GM19372 (cell line): ENCODE measurements around the gene ANKS6.

Experiments used
- ATAC-seq: cut with Tn5 transposase; IDR thresholded peaks from one replicate; pipeline ENCODE4 v1.9.1; 2021; ENCODE audit warnings: mild to moderate bottlenecking, low read depth, moderate library complexity; ENCODE audit not compliant: unreplicated experiment

Gene ANKS6

DNA sequence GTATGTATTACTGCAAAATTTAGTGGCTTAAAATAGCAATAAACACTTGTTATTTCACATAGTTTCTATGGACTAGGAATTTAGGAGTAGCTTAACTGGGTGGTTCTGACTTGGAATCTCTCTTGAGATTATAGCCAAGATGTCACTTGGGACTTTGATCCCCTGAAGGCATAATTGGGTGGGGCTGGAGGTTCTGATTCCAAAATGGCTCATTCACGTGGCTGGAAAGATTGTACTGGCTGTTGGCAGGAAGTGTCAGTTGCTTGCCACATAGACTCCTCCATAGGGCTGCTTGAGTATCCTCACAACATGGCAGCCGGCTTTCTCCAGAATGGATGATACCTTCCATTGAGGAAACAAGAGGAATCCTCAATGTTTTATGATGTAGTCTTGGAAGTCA, 22.4 kb upstream of the ANKS6 start:
- no peak for ATAC-seq

DNA sequence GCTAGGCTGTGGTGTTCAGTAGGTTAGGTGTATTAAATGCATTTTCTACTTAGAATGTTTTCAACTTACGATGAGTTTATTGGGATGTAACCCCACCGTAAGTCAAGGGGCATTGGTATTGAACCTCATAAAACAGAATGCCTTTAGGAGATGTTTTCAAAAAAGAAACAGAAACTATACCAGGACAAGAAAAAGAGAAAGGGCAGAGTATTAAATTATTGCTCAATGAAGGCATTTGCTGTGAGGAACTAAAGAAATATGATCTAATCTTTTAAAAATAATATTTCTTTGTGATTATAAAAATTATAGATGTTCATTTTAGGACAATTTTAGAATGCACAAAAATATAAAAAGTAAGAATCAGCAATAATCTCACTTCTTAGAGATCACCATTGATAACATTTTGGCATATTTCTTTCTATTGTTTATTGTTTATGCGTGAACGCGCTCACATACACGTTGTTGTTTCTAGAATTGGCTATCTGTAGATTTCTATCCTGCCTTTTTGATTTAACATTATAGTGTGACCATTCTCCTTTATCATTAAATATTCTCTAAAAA, 19.1 kb upstream of the ANKS6 start:
- ATAC-seq: no peak

DNA sequence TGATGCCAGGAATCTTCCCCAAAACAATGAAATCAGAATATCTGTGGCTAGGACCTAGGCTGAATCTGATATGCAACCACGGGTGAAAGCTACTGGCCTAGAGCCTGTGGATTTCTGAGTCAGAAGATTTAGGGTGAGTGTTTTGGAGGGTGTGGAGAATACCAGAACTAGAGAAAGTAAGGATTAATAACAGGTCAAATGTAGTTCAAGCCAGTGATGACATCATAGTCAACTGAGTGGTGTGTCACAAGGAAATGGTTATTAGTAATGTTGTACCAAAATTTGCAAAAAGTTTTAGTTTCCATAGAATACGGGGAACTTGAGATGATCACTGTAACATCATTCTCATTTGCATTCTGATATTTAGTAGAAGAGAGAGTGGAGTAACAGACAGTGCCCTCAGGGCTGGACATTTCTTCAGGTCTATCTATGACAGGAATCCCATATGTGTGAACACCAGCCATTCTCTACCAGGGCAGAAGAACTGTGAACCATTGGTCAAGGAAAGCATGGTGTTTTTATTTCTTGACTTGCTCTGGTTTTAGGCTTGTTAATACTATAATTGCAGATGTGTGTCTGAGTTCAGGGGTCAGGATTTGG, 14.8 kb upstream of the ANKS6 start:
- no peak for ATAC-seq

DNA sequence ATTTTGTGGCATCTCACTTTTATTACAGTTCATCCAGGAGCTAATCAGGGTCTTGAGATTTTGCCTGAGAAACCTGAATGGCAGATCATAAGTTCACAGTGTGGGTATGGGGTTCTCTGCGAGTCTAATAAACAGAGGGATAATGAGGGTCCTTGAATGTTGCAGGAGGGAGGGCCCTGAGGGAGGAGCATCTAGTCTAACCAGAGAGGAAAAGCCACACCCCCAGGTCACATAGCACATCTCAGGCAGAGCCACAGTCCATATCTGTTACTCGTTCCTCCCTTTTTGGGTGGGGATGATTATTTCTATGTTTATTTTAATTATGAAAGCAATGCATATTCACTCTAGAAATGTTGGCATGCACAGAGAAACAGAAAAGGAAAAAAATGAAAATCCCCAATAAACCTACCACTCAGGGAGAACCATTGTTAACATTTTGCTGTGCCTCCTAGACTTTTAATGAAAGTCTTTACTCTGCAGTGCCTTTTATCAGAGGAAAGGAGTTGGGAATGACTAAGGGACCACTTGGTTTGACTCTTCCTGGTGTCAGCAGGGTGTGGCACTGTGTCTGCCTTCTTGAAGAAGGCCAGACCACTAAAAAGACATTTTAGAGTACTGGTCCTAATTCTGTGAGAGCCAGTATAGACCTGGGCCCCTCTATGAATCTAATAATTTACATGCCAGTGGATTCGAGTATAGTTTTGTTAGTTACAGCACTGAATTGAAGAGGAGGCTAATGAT, 13.9 kb upstream of the ANKS6 start:
- ATAC-seq: no peak

DNA sequence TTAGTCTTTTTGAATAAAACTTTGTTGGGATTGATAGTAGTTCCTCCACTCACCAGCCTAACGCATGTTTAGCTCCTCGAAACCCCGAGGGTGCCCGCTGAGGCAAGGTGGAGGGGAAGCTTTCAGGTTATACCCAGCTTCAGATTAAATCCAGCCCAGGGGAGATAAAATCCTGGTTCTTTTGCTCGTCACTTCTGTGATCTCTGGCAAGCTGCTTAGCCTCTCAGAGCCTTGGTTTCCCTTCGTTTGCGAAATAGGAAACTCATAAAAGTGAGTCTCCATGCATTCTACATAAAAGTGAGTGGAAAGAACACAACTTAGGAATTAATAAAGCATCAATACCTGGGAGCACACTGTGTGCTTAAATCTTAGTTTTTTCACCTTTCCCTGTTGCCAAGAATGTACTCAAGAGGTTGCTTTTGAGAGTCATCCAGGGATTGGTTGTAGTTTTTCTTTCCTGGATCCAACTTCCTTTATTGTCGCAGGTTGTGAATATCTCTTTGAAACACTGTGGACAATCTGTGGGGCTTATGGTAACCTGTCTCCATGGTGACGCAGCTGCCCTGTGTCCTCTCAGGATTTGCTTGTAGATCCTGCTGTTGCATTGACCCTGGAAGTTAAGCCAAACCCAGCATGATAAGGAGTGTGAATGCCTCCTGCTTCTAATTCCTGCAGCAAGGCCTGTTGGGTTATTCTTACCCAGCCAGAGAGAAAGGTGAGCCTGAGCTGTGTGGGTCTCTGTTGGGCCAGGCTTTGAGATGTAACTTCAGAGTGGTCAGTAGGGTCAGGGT, 13.2 kb upstream of the ANKS6 start:
- no peak for ATAC-seq

DNA sequence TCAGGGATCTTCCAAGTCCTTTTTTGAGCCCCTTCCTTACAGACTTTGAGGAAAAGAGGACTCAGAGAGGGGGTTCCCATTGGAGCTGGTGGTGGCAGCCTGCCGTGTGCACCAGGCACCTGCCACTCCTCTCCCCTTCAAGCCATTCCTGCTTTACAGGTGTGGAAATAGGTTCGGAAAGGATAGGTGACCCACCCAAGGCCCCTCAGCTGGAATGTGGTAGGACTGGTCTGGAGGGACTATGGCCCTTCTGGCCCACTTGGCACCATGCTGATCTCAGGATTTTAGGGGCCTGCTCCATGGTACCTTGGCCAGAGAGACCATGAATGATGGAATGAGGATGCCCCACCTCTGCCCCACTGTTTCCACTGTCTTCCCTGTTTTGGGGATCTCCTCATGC, 12.5 kb upstream of the ANKS6 start:
- no peak for ATAC-seq

DNA sequence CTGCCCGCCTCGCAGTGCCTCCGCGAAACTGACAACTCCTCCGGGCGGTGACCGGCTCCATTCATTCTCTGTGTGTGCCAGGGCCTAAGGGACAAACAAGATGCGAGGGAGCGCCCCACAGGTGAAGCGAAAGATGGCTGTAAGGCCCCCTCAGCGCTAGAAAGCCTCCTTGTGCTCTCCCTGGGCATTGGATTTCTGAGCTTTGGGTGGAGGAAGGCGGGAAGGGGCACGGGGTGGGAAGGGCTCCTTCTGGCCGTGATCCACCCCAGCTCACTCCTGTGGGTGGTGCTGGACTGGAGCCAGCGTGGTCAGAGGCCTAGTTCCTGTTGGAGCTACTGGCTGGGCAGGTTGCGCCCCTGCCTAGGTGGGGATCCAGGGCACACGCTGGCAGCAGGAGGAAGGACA, 12.1 kb upstream of the ANKS6 start:
- ATAC-seq: no peak

DNA sequence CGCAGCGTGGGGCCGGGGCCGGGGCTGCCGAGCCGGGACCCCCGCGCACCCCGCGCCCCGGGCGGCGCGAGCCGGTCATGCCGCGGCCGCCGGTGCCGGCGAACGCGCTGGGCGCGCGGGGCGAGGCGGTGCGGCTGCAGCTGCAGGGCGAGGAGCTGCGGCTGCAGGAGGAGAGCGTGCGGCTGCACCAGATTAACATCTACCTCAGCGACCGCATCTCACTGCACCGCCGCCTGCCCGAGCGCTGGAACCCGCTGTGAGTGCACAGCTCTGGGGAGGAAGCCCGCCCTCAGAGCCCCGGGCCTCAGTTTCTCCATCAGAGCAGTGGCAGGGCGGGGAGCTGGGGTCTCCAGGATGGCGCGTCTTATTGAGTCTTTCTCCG, 11.4 kb upstream of the ANKS6 start:
- peak; percentile 38 for ATAC-seq

DNA sequence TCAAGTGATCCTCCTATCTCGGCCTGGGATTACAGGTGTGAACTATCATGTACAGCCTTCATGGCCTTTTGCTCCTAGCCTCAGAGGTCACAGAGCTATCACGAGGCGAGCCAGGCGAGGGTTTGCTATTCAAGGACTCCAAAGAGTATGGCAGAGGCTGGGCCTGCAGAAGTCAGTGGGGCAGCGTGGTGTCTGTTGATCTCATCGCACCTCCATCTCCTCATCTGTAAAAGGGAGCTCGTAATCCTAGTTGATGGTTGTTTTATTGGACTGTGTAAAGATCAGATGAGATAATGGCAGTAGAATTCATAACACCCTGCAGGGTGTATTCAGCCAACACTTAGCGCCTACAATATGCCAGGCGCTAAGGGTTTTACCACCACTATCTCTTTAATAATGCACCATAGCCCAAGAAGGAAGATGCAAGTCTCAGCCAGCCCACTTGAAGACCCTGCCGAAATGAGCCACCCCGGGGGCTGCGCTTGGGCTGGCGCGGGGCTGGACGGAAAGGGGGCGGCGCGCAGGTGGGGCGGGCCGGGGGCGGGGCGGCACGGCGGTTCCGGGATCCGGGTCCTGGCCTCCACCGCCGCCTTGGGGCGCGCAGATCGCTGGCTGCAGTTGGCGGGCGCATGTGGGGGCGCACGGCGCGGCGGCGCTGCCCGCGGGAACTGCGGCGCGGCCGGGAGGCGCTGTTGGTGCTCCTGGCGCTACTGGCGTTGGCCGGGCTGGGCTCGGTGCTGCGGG, 10.9 kb upstream of the ANKS6 start, which contains the start of gene GALNT12:
TSS of gene GALNT12 (plus strand) at position 601 of the 744 bp plus-strand sequence. CDS start at position 630, 29 bp downstream.
- peak; percentile 66 for ATAC-seq

DNA sequence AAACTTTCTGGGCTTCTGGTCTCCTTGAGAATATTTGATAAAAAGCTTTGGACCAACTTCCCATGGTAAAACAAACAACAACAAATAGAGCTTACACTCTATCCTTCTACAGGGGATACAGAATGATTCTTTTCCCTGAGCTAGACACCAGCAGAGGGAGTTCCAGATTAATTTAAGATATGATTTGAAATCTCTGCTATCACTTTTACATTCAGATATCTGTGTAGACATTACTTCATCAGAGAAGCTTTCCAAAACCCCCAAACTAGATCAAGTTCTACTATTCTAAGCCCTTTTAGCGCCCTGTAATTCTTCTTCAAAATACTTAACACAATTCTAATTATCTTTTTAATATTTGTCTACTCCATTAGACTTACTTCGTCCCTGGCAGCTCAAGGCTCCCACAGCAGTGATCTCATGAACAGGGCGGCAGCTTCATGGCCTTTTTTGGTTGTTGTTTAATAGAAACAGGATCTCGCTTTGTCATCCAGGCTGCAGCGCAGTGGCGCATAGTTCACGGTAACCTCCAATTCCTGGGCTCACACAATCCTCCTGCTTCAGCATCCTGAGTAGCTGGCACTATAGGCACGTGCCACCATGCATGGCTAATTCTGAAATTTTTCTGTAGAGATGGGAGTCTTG, 10.2 kb upstream of the ANKS6 start:
- ATAC-seq: no peak

DNA sequence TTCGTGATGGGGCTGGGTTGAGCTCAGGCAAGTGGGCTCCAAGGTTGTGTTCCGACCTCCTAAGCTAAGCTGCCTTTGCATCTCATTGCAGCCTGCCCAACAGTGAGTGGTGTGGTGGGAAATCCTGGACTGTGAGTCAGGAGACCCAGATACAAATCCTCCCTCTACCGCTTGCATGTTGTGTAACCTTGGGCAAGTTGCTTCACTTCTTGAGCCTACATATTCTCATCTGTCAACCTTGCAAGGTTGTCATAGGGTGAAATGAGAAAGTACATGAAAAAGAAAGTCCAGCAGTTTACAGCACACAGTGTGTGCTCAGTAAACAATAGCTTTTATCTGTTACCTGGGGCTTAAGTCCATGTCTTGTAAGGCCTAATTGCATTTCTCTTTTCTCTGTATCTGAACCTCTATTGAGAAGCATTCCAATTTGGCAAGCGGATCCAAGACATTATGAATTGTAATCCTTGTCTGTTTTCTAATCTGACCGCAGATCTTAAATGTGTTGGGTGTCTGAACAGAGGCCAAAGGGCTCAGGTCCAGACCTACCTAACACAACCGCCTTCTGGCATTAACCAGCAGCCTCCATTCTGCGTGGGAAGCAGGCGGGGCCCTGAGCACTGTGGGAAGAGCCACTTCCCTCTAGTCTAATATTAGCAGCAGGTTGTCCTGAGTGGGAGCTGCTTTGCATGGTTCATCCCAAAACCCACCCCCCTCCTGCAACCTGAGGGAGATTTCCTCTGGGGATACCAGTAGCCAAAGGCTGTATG, 9.3 kb upstream of the ANKS6 start:
- no peak for ATAC-seq

DNA sequence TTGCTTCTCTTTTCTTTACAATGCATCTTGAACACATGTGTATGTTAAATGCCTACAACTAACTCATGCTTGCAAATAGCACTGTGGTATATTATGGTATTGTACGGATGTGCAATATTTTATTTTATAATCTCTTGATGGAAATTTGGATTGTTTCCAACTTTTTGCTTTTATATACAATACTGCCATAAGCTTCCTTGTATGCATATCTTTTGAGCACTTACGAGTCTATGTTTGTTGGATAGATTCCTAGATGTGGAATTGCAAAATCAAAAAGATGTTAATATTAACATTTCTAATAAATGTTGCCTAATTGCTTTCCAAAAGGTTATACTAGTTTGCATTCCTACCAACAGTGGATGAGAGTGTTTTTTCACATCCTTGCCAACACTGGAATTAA, 7.7 kb upstream of the ANKS6 start:
- ATAC-seq: no peak

DNA sequence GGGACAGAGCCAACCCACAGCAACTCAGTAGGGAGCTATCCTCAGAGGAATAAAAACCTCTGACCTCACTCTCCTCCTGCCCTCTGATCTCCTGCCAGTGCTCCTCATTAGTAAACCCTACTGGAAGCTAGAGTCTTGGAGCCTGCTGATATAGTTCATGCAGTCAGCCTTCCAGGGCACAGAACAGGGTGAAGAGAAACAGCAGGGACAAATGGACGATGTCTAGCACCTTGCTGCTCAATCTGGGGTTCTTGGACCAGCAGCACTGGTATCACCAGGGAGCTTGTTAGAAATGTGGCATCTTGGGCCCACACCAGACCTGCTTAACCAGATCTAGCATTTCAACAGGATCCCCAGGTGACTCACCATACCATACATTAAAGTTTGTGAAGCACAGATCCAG, 5.6 kb upstream of the ANKS6 start:
- no peak for ATAC-seq

DNA sequence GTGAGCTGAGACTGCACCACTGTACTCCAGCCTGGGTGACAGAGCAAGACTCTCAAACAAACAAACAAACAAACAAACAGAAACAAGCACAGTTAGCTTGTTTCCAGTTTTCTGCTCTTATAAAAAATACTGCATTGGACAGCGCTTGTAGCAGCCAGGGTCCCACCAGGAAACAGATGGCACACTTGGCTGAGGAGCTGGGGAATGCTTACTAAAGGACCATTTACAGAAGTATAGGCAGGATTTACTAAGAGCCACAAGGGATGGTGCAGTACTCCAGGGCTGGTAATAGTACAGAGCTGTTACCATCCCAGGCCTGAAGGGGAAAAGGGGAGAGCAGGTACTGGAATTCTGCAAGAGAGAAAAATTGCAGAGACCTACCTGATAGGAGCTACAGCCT, 5.2 kb upstream of the ANKS6 start:
- ATAC-seq: no peak

DNA sequence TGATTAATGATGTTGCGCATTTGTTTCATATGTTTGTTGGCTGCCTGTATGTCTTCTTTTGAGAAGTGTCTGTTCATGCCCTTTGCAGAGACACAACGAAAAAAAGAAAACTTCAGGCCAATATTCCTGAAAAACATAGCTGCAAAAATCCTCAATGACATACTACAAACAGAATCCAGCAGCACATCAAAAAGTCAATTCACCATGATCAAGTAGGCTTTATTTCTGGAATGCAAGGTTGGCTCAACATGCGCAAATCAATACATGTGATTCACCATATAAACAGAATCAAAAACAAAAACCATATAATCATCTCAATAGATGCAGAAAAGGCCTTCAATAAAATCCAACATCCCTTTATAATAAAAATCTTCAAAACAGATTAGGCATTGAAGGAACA, 1.9 kb upstream of the ANKS6 start:
- ATAC-seq: no peak

DNA sequence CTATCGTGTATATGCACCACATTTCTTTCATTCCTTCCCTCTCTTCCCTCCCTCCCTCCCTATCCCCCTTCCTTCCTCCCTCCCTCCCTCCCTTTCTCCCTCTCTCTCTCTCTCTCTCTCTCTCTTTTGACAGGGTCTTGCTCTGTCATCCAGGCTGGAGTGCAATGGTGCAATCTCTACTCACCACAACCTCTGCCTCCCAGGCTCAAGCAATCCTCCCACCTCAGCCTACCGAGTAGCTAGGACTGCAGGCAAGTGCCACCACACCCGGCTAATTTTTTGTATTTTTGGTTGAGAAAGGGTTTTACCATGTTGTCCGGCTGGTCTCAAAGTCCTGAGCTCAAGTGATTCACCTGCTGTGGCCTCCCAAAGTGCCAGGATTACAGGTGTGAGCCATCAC, 1.1 kb upstream of the ANKS6 start:
- no peak for ATAC-seq

DNA sequence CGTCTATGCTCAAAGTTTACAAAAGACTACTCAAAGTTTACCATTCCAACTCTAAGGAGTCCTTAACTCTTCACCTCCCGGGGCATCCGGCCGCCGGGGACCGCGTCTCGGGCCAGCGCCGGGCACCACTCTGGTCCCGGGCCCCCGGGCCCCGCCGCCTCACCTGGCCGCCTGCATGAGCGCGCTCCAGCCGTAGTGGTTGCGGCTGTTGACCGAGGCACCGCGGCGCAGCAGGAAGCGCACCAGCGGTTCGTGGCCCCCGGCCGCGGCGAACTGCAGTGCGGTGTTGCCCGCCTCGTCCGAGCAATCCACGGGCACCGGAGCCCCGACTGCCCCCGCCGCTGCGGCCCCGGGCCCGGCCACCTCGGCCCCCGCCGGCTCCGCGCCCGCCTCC, 388 bp downstream of the ANKS6 start:
- ATAC-seq: peak; percentile 35

DNA sequence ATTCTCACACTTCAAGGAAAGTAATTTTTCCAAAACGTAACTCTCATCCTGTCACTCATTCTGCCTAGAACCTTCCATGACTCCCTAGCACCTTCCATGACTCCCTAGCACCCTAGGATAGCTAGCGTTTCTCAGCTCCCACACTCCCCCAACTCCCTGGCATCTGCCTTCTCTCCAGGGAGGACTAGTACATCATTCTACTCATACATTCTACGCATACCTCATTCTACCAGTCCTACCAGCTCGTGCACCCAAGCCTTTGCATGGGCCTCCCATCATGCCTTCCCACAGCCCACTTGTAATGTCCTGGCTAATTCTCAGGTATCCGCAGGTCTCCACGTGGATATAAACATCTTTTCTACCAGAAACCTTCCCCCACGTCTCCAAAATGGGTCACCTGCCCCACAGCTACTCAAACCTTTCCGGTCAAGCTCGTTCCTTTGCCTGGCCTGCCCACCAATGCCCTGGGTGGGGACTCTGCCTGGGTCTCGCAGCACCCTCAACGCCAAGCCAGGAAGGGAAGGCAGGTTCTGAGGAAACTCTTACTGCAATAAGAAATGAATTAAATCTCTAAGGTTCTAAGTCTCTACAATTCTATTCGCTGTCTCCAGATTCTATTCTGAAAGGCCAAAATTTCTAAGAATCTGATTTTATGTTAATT, 930 bp downstream of the ANKS6 start:
- ATAC-seq: no peak

DNA sequence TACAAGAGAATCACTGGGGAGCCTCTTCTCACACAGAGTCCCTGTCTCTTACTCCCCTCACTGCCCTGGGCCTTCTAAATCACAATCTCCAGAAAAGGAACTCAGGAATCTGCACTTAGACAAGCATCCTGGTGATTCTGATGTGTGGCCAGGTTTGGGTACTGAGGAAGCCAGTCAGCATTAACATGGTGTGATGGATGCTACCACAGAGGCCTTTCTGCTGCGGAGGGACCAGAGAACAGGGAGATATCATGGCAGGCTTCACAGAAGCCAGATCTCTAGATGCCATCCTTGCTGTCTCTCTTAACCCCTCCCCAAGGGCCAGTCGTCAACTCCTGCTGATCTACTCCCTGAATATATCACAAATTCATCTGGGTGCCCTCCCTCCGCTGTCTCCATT, 1.6 kb downstream of the ANKS6 start:
- ATAC-seq: no peak
